ENCODE data around the gene ESD.

ESD gene

DNA sequence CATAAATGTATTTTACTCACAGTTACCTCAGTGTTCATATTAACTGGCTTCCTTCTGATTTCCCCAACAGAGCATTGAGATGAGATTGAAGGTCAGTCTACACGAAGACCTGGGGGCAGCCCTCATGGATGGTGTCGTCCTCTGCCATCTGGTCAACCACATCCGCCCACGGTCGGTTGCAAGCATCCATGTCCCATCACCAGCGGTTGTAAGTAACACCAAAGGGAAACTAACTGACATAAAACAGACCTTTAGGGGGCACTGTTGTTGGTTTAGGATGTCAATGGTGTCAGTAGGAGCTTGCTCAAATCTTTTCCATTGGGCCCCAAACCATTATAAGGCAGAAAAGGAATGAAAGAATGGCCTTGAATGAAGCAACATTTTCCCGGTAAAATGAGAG is 68.2 kb downstream of the ESD start:
- Histone ChIP-seq H3K4me1 (ENCODE audit: control extremely low read depth in 1 of 4, control insufficient read depth in 4 of 4, insufficient read depth in 4 of 4, low read length in 3 of 4) (peaks cover 0 to 14% (median 5%) of the 10 kb centered on the region in 4 experiments), H3K36me3 (ENCODE audit: control insufficient read depth in 4 of 4, insufficient read depth in 4 of 4, low read length in 3 of 4) (peaks cover 24 to 75% (median 43%) of the 10 kb centered on the region in 4 experiments), H3K4me3 (ENCODE audit: control insufficient read depth in 1 of 7, extremely low read depth in 1 of 7, insufficient read depth in 4 of 7, low read depth in 2 of 7, low read length in 6 of 7) (no peak overlapping the region), H3K9me3 (ENCODE audit: control extremely low read depth in 1 of 5, control insufficient read depth in 4 of 5, insufficient read depth in 2 of 5, low read depth in 1 of 5, low read length in 4 of 5) (no peaks in the 10 kb centered on the region), H3K27me3 (replicated peaks in 2 of 5; ENCODE audit: control insufficient read depth in 4 of 5, insufficient read depth in 5 of 5, low read length in 4 of 5) (no peaks in the 10 kb centered on the region), H3K27ac (ENCODE audit: insufficient read depth in 1 of 2, low read depth in 1 of 2, low read length in 2 of 2, poor library complexity in 1 of 2, severe bottlenecking in 2 of 2) (no peak overlapping the region)
- CTCF ChIA-PET, result no interaction called here
- POLR2A ChIA-PET, result no interaction called here
- 67% methylated on average over 3 of the region's 7 CpGs for WGBS (ENCODE audit: insufficient coverage)
- peak; percentile 13 to 34 (median 33) for DNase-seq

- no peaks in the 10 kb centered on the region for H3K9me3 ChIP-seq (ENCODE audit: control extremely low read depth in 1 of 5, control insufficient read depth in 4 of 5, insufficient read depth in 2 of 5, low read depth in 1 of 5, low read length in 4 of 5)
- DNase-seq, result no peak
- ChIA-PET POLR2A (no interaction called here), CTCF (interaction anchor here (1.2 to 1.5 kb wide), 2 partner anchors 232 to 235 kb away, joined by 3 to 4 read pairs; no protein-coding TSS in a partner anchor)
- peaks cover 0 to 16% (median 5%) of the 10 kb centered on the region in 4 experiments for H3K4me1 ChIP-seq (ENCODE audit: control extremely low read depth in 1 of 4, control insufficient read depth in 4 of 4, insufficient read depth in 4 of 4, low read length in 3 of 4)
- 94% methylated on average over 2 of the region's 5 CpGs for WGBS (ENCODE audit: insufficient coverage)
- no peak overlapping the region for H3K4me3 ChIP-seq (ENCODE audit: control insufficient read depth in 1 of 7, extremely low read depth in 1 of 7, insufficient read depth in 4 of 7, low read depth in 2 of 7, low read length in 6 of 7)
- H3K27me3 ChIP-seq (replicated peaks in 2 of 5; ENCODE audit: control insufficient read depth in 4 of 5, insufficient read depth in 5 of 5, low read length in 4 of 5), result no peaks in the 10 kb centered on the region
- H3K27ac ChIP-seq (ENCODE audit: insufficient read depth in 1 of 2, low read depth in 1 of 2, low read length in 2 of 2, poor library complexity in 1 of 2, severe bottlenecking in 2 of 2), result no peak overlapping the region
- H3K36me3 ChIP-seq (ENCODE audit: control insufficient read depth in 4 of 4, insufficient read depth in 4 of 4, low read length in 3 of 4), result peaks cover 21 to 66% (median 36%) of the 10 kb centered on the region in 4 experiments
These were observed 70.6 kb downstream of the ESD start for GRCh38 chr13:46726347-46726746.
